Astrocyte (in vitro differentiated cells and primary cell): ENCODE data around the gene BTG2. TPM values are rescaled to one million over a fixed set of nuclear protein-coding genes. Genes with fewer than 3 reads are reported as not detected.

Source experiments
- DNase-seq: peaks from one replicate; pipeline ENCODE4 v3.0.0-alpha.2; 2010; ENCODE audit warnings: low read depth
- FAIRE-seq: peaks from 2 replicates; lab custom pipeline; 2011; peaks lifted over from hg19 to GRCh38; lab: Jason Lieb, UNC
- H2AFZ ChIP-seq: 2 replicates; pipeline ENCODE4 v1.6.0; 2012; ENCODE audit warnings: low read depth, low read length, inconsistent platforms
- H3K27ac ChIP-seq: 2 replicates; pipeline ENCODE4 v1.5.1; 2011; ENCODE audit warnings: low read depth, low read length, inconsistent platforms
- H3K27me3 ChIP-seq: 2 replicates; pipeline ENCODE4 v1.6.0; 2011; ENCODE audit warnings: low read length, inconsistent platforms; ENCODE audit not compliant: insufficient read depth
- H3K36me3 ChIP-seq: 2 replicates; pipeline ENCODE4 v1.5.1; 2011; ENCODE audit warnings: low read length, inconsistent platforms; ENCODE audit not compliant: insufficient read depth
- H3K4me1 ChIP-seq: 2 replicates; pipeline ENCODE4 v1.5.1; 2011; ENCODE audit warnings: low read length, inconsistent platforms; ENCODE audit not compliant: insufficient read depth
- H3K4me2 ChIP-seq: 2 replicates; pipeline ENCODE4 v1.6.0; 2012; ENCODE audit warnings: low read length, inconsistent platforms
- H3K4me3 ChIP-seq: 2 replicates; pipeline ENCODE4 v1.5.1; 2011; ENCODE audit warnings: low read depth, mild to moderate bottlenecking, low read length, inconsistent platforms; ENCODE audit not compliant: insufficient read depth
- H3K79me2 ChIP-seq: 2 replicates; pipeline ENCODE4 v1.6.0; 2012; ENCODE audit warnings: mild to moderate bottlenecking, low read length, inconsistent platforms; ENCODE audit not compliant: insufficient read depth
- H3K9ac ChIP-seq: 2 replicates; pipeline ENCODE4 v1.6.0; 2012; ENCODE audit warnings: mild to moderate bottlenecking, low read length, inconsistent platforms
- H3K9me3 ChIP-seq: 2 replicates; pipeline ENCODE4 v1.5.1; 2012; ENCODE audit warnings: low read depth, mild to moderate bottlenecking, low read length, inconsistent platforms; ENCODE audit not compliant: insufficient read depth
- H4K20me1 ChIP-seq: 2 replicates; pipeline ENCODE4 v1.6.0; 2012; ENCODE audit warnings: low read length, inconsistent platforms; ENCODE audit not compliant: insufficient read depth
- H3K27ac Mint-ChIP-seq: one replicate; pipeline ENCODE4 v1.8.0; 2021; ENCODE audit warnings: mild to moderate bottlenecking, mixed read lengths; ENCODE audit not compliant: unreplicated experiment
- H3K27me3 Mint-ChIP-seq: one replicate; pipeline ENCODE4 v1.8.0; 2021; ENCODE audit warnings: low read depth, mixed read lengths; ENCODE audit not compliant: unreplicated experiment
- H3K36me3 Mint-ChIP-seq: one replicate; pipeline ENCODE4 v1.8.0; 2021; ENCODE audit warnings: low read depth, mixed read lengths; ENCODE audit not compliant: unreplicated experiment
- H3K4me1 Mint-ChIP-seq: one replicate; pipeline ENCODE4 v1.8.0; 2021; ENCODE audit warnings: low read depth, mixed read lengths; ENCODE audit not compliant: unreplicated experiment
- H3K4me3 Mint-ChIP-seq: one replicate; pipeline ENCODE4 v1.8.0; 2021; ENCODE audit warnings: mild to moderate bottlenecking, moderate library complexity, mixed read lengths; ENCODE audit not compliant: unreplicated experiment
- H3K9me3 Mint-ChIP-seq: one replicate; pipeline ENCODE4 v1.8.0; 2021; ENCODE audit warnings: mild to moderate bottlenecking, mixed read lengths; ENCODE audit not compliant: unreplicated experiment
- CTCF ChIP-seq: IDR thresholded peaks from 2 replicates; pipeline ENCODE4 v1.5.1; 2011; ENCODE audit warnings: low read depth, mild to moderate bottlenecking, inconsistent platforms, low read length, moderate library complexity; ENCODE audit not compliant: insufficient read depth
- EZH2 ChIP-seq: IDR thresholded peaks from 2 replicates; pipeline ENCODE4 v1.6.1; 2012; ENCODE audit warnings: mild to moderate bottlenecking, low read length, inconsistent platforms; ENCODE audit not compliant: insufficient read depth
- total RNA-seq: library from RNA; stranded (reverse); gene quantifications from 2 replicates; pipeline ENCODE4 v1.2.1, GENCODE V29; 2021

Gene BTG2
- total RNA-seq, 1 donor from 2014 or later = 58.3 TPM

DNA sequence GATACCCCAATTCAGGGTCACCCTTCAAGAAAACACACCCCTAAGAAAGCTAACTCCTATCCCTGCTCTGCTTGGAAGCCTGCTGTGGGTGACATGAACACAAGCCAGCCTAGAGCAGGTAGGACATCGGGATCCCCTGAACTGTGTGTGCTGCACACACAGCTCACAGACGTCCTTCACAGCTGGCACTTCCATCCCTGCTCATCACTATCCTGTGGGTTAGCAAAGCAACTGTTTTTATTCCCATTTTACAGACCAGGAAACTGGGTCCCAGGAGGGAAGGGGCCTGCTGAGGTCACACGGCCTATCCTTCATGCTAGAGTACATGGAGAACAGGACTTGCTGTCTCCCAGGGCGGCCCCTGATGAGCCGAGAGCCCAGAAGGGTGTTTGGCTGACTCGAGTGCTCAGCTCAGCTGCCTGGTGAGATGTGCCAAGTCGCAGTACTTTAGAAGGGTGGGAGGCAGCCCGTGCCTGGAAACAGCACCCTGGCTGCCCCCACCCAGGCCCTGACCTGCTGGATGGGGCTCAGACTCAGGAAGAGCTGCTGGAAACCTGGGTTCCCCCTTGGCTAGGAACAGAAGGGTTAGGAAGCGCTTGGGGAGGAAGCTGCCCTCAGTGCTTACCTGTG is 28.3 kb upstream of the BTG2 start:
- TF ChIP-seq EZH2 (no peak), CTCF (no peak)
- Histone ChIP-seq H3K36me3 (no peaks in the 10 kb centered on the region), H3K4me3 (no peak overlapping the region), H3K4me2 (no peak overlapping the region), H3K27me3 (no peaks in the 10 kb centered on the region), H3K4me1 (peaks cover 27% of the 10 kb centered on the region), H3K79me2 (no peaks in the 10 kb centered on the region), H3K9me3 (no peaks in the 10 kb centered on the region), H3K9ac (no peak overlapping the region), H4K20me1 (no peaks in the 10 kb centered on the region), H3K27ac (no peak overlapping the region), H2AFZ (no peak overlapping the region)
- no peak for DNase-seq
- FAIRE-seq = no peak
- Mint-ChIP-seq H3K27ac (peak overlapping the region; percentile 53), H3K4me1 (peaks cover 20% of the 10 kb centered on the region), H3K9me3 (no peaks in the 10 kb centered on the region), H3K27me3 (peaks cover 18% of the 10 kb centered on the region), H3K36me3 (no peaks in the 10 kb centered on the region), H3K4me3 (no peak overlapping the region)

GRCh38 chr1:203278082-203278884 is 27.0 kb upstream of the BTG2 start:
- H3K4me1 ChIP-seq = peaks cover 20% of the 10 kb centered on the region
- H3K27me3 Mint-ChIP-seq = peaks cover 23% of the 10 kb centered on the region
- H2AFZ ChIP-seq = peak overlapping the region; percentile 85
- H3K4me1 Mint-ChIP-seq = peaks cover 22% of the 10 kb centered on the region
- H3K79me2 ChIP-seq = no peaks in the 10 kb centered on the region
- peak overlapping the region; percentile 79 for H3K4me2 ChIP-seq
- no peaks in the 10 kb centered on the region for H3K9me3 Mint-ChIP-seq
- FAIRE-seq (no peak), DNase-seq (peak; percentile 74)
- H3K9me3 ChIP-seq = no peaks in the 10 kb centered on the region
- H3K36me3 Mint-ChIP-seq = no peaks in the 10 kb centered on the region
- peak overlapping the region; percentile 51 for H3K27ac Mint-ChIP-seq
- H3K27ac ChIP-seq = peak overlapping the region; percentile 31
- H3K4me3 ChIP-seq = peak overlapping the region; percentile 27
- peak overlapping the region; percentile 22 for H3K9ac ChIP-seq
- H3K36me3 ChIP-seq = no peaks in the 10 kb centered on the region
- no peaks in the 10 kb centered on the region for H3K27me3 ChIP-seq
- H3K4me3 Mint-ChIP-seq = peak overlapping the region; percentile 4
- TF ChIP-seq CTCF = no peak
- no peak for TF ChIP-seq EZH2
- H4K20me1 ChIP-seq = no peaks in the 10 kb centered on the region
